ENCODE measurements around the gene CRPPA. TPM values are rescaled to one million over a fixed set of nuclear protein-coding genes. Genes with fewer than 3 reads are reported as not detected.
A peak's percentile ranks its signal among the peaks of the same experiment; 100 is the strongest.

The CRPPA gene
- total and polyA plus RNA-seq, 2 experiments from 2014 or later = 3.3 to 3.4 TPM

- Histone ChIP-seq H3K4me2 (peak overlapping the region; percentile 82), H3K79me2 (peaks cover 14% of the 10 kb centered on the region), H3K4me3 (peak overlapping the region; percentile 35), H3K9me3 (ENCODE audit: low read depth) (no peaks in the 10 kb centered on the region), H2AFZ (peak overlapping the region; percentile 85), H3K27ac (peak overlapping the region; percentile 98), H3K36me3 (replicated peaks; ENCODE audit: insufficient read depth, low read depth) (no peaks in the 10 kb centered on the region), H3K4me1 (ENCODE audit: insufficient read depth) (peaks cover 11% of the 10 kb centered on the region), H3K27me3 (no peaks in the 10 kb centered on the region), H3K9me2 (replicated peaks; ENCODE audit: insufficient read depth) (no peaks in the 10 kb centered on the region), H4K20me1 (ENCODE audit: insufficient read depth, poor library complexity, severe bottlenecking) (no peaks in the 10 kb centered on the region)
- TF ChIP-seq CTCF (IDR thresholded peaks at IDR 0.05; ENCODE audit: poor library complexity) (peak; percentile 25), EZH2phosphoT487 (IDR thresholded peaks at IDR 0.05; ENCODE audit: low read depth, severe bottlenecking, unreplicated experiment) (no peak), EZH2 (IDR thresholded peaks at IDR 0.05; ENCODE audit: borderline replicate concordance) (no peak)
- DNase-seq (ENCODE audit: low spot score) = peak; percentile 95
- WGBS (ENCODE audit: low lambda C conversion rate, missing lambda C conversion rate) = 8% methylated on average over 44 of the region's 56 CpGs
Measured at GRCh38 chr7:16420649-16421332, 547 bp downstream of the CRPPA start.

GRCh38 chr7:16420329-16420648 is 1.0 kb downstream of the CRPPA start:
- Histone ChIP-seq H3K79me2 (peaks cover 15% of the 10 kb centered on the region), H3K36me3 (replicated peaks; ENCODE audit: insufficient read depth, low read depth) (no peaks in the 10 kb centered on the region), H4K20me1 (ENCODE audit: insufficient read depth, poor library complexity, severe bottlenecking) (no peaks in the 10 kb centered on the region), H3K9me2 (replicated peaks; ENCODE audit: insufficient read depth) (no peaks in the 10 kb centered on the region), H3K27ac (peak overlapping the region; percentile 98), H3K4me2 (peak overlapping the region; percentile 82), H2AFZ (peak overlapping the region; percentile 85), H3K27me3 (no peaks in the 10 kb centered on the region), H3K9me3 (ENCODE audit: low read depth) (no peaks in the 10 kb centered on the region), H3K4me3 (peak overlapping the region; percentile 35), H3K4me1 (ENCODE audit: insufficient read depth) (peaks cover 11% of the 10 kb centered on the region)
- TF ChIP-seq CTCF (IDR thresholded peaks at IDR 0.05; ENCODE audit: poor library complexity) (no peak), EZH2 (IDR thresholded peaks at IDR 0.05; ENCODE audit: borderline replicate concordance) (no peak), EZH2phosphoT487 (IDR thresholded peaks at IDR 0.05; ENCODE audit: low read depth, severe bottlenecking, unreplicated experiment) (no peak)
- no peak for DNase-seq (ENCODE audit: low spot score)
- 19% methylated on average over 3 of the region's 3 CpGs for WGBS (ENCODE audit: low lambda C conversion rate, missing lambda C conversion rate)

- no peaks in the 10 kb centered on the region for H3K9me3 ChIP-seq (ENCODE audit: low read depth)
- H3K79me2 ChIP-seq = peaks cover 18% of the 10 kb centered on the region
- no peaks in the 10 kb centered on the region for H3K9me2 ChIP-seq (replicated peaks; ENCODE audit: insufficient read depth)
- H4K20me1 ChIP-seq (ENCODE audit: insufficient read depth, poor library complexity, severe bottlenecking) = no peaks in the 10 kb centered on the region
- WGBS (ENCODE audit: low lambda C conversion rate, missing lambda C conversion rate) = 80% methylated on average over 10 of the region's 10 CpGs
- peaks cover 11% of the 10 kb centered on the region for H3K4me1 ChIP-seq (ENCODE audit: insufficient read depth)
- peak overlapping the region; percentile 82 for H3K4me2 ChIP-seq
- H3K4me3 ChIP-seq = peak overlapping the region; percentile 35
- no peak for DNase-seq (ENCODE audit: low spot score)
- peak overlapping the region; percentile 85 for H2AFZ ChIP-seq
- H3K27me3 ChIP-seq = no peaks in the 10 kb centered on the region
- H3K27ac ChIP-seq = peak overlapping the region; percentile 98
- H3K36me3 ChIP-seq (replicated peaks; ENCODE audit: insufficient read depth, low read depth) = no peaks in the 10 kb centered on the region
- TF ChIP-seq CTCF (IDR thresholded peaks at IDR 0.05; ENCODE audit: poor library complexity) (no peak), EZH2 (IDR thresholded peaks at IDR 0.05; ENCODE audit: borderline replicate concordance) (no peak), EZH2phosphoT487 (IDR thresholded peaks at IDR 0.05; ENCODE audit: low read depth, severe bottlenecking, unreplicated experiment) (no peak)
Measured at GRCh38 chr7:16419859-16420258, 1.5 kb downstream of the CRPPA start.
